Astrocyte (in vitro differentiated cells and primary cell): ENCODE data around the gene HFM1. TPM values are rescaled to one million over a fixed set of nuclear protein-coding genes. Genes with fewer than 3 reads are reported as not detected.

Experiments used
- DNase-seq: peaks from one replicate; pipeline ENCODE4 v3.0.0-alpha.2; 2010; ENCODE audit warnings: low read depth
- FAIRE-seq: peaks from 2 replicates; lab custom pipeline; 2011; peaks lifted over from hg19 to GRCh38; lab: Jason Lieb, UNC
- H2AFZ ChIP-seq: 2 replicates; pipeline ENCODE4 v1.6.0; 2012; ENCODE audit warnings: low read depth, low read length, inconsistent platforms
- H3K27ac ChIP-seq: 2 replicates; pipeline ENCODE4 v1.5.1; 2011; ENCODE audit warnings: low read depth, low read length, inconsistent platforms
- H3K27me3 ChIP-seq: 2 replicates; pipeline ENCODE4 v1.6.0; 2011; ENCODE audit warnings: low read length, inconsistent platforms; ENCODE audit not compliant: insufficient read depth
- H3K36me3 ChIP-seq: 2 replicates; pipeline ENCODE4 v1.5.1; 2011; ENCODE audit warnings: low read length, inconsistent platforms; ENCODE audit not compliant: insufficient read depth
- H3K4me1 ChIP-seq: 2 replicates; pipeline ENCODE4 v1.5.1; 2011; ENCODE audit warnings: low read length, inconsistent platforms; ENCODE audit not compliant: insufficient read depth
- H3K4me2 ChIP-seq: 2 replicates; pipeline ENCODE4 v1.6.0; 2012; ENCODE audit warnings: low read length, inconsistent platforms
- H3K4me3 ChIP-seq: 2 replicates; pipeline ENCODE4 v1.5.1; 2011; ENCODE audit warnings: low read depth, mild to moderate bottlenecking, low read length, inconsistent platforms; ENCODE audit not compliant: insufficient read depth
- H3K79me2 ChIP-seq: 2 replicates; pipeline ENCODE4 v1.6.0; 2012; ENCODE audit warnings: mild to moderate bottlenecking, low read length, inconsistent platforms; ENCODE audit not compliant: insufficient read depth
- H3K9ac ChIP-seq: 2 replicates; pipeline ENCODE4 v1.6.0; 2012; ENCODE audit warnings: mild to moderate bottlenecking, low read length, inconsistent platforms
- H3K9me3 ChIP-seq: 2 replicates; pipeline ENCODE4 v1.5.1; 2012; ENCODE audit warnings: low read depth, mild to moderate bottlenecking, low read length, inconsistent platforms; ENCODE audit not compliant: insufficient read depth
- H4K20me1 ChIP-seq: 2 replicates; pipeline ENCODE4 v1.6.0; 2012; ENCODE audit warnings: low read length, inconsistent platforms; ENCODE audit not compliant: insufficient read depth
- H3K27ac Mint-ChIP-seq: one replicate; pipeline ENCODE4 v1.8.0; 2021; ENCODE audit warnings: mild to moderate bottlenecking, mixed read lengths; ENCODE audit not compliant: unreplicated experiment
- H3K27me3 Mint-ChIP-seq: one replicate; pipeline ENCODE4 v1.8.0; 2021; ENCODE audit warnings: low read depth, mixed read lengths; ENCODE audit not compliant: unreplicated experiment
- H3K36me3 Mint-ChIP-seq: one replicate; pipeline ENCODE4 v1.8.0; 2021; ENCODE audit warnings: low read depth, mixed read lengths; ENCODE audit not compliant: unreplicated experiment
- H3K4me1 Mint-ChIP-seq: one replicate; pipeline ENCODE4 v1.8.0; 2021; ENCODE audit warnings: low read depth, mixed read lengths; ENCODE audit not compliant: unreplicated experiment
- H3K4me3 Mint-ChIP-seq: one replicate; pipeline ENCODE4 v1.8.0; 2021; ENCODE audit warnings: mild to moderate bottlenecking, moderate library complexity, mixed read lengths; ENCODE audit not compliant: unreplicated experiment
- H3K9me3 Mint-ChIP-seq: one replicate; pipeline ENCODE4 v1.8.0; 2021; ENCODE audit warnings: mild to moderate bottlenecking, mixed read lengths; ENCODE audit not compliant: unreplicated experiment
- EZH2 ChIP-seq: IDR thresholded peaks from 2 replicates; pipeline ENCODE4 v1.6.1; 2012; ENCODE audit warnings: mild to moderate bottlenecking, low read length, inconsistent platforms; ENCODE audit not compliant: insufficient read depth
- total RNA-seq: library from RNA; stranded (reverse); gene quantifications from 2 replicates; pipeline ENCODE4 v1.2.1, GENCODE V29; 2021
- TF ChIP-seq, protein P1 (sequence below): IDR thresholded peaks from 2 replicates; pipeline ENCODE4 v1.5.1; 2011; ENCODE audit warnings: low read depth, mild to moderate bottlenecking, inconsistent platforms, low read length, moderate library complexity; ENCODE audit not compliant: insufficient read depth

The HFM1 gene
- total RNA-seq, 1 donor from 2014 or later: 0.39 TPM

DNA sequence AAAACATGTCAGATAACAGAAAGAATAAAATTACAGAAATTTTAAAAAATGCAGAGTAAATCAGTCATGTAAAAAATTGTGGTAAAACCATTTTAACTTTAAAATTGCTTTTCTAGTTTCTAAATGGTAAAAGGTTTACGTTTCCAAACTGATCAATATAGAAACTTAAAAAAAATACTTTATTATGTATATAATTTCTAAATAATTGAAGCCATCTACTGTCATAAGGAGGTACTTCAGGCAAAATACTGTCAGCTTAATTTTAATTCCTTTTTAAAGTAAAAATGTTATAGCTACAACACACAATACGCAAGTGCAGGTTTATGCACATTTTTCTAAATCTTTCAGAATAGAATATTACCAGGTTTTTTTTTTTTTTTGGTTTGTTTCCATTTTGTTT is 159.9 kb downstream of the HFM1 start:
- Histone ChIP-seq H3K9me3 (no peaks in the 10 kb centered on the region), H2AFZ (no peak overlapping the region), H3K27ac (no peak overlapping the region), H3K4me2 (no peak overlapping the region), H4K20me1 (no peaks in the 10 kb centered on the region), H3K27me3 (no peaks in the 10 kb centered on the region), H3K4me3 (no peak overlapping the region), H3K9ac (no peak overlapping the region), H3K36me3 (no peaks in the 10 kb centered on the region), H3K4me1 (no peaks in the 10 kb centered on the region), H3K79me2 (no peaks in the 10 kb centered on the region)
- Mint-ChIP-seq H3K27me3 (no peaks in the 10 kb centered on the region), H3K4me1 (no peaks in the 10 kb centered on the region), H3K27ac (no peak overlapping the region), H3K9me3 (no peaks in the 10 kb centered on the region), H3K4me3 (no peak overlapping the region), H3K36me3 (no peaks in the 10 kb centered on the region)
- TF ChIP-seq EZH2: no peak
- TF ChIP-seq, protein P1, sequence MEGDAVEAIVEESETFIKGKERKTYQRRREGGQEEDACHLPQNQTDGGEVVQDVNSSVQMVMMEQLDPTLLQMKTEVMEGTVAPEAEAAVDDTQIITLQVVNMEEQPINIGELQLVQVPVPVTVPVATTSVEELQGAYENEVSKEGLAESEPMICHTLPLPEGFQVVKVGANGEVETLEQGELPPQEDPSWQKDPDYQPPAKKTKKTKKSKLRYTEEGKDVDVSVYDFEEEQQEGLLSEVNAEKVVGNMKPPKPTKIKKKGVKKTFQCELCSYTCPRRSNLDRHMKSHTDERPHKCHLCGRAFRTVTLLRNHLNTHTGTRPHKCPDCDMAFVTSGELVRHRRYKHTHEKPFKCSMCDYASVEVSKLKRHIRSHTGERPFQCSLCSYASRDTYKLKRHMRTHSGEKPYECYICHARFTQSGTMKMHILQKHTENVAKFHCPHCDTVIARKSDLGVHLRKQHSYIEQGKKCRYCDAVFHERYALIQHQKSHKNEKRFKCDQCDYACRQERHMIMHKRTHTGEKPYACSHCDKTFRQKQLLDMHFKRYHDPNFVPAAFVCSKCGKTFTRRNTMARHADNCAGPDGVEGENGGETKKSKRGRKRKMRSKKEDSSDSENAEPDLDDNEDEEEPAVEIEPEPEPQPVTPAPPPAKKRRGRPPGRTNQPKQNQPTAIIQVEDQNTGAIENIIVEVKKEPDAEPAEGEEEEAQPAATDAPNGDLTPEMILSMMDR: no peak
- FAIRE-seq: no peak
- DNase-seq: no peak

DNA sequence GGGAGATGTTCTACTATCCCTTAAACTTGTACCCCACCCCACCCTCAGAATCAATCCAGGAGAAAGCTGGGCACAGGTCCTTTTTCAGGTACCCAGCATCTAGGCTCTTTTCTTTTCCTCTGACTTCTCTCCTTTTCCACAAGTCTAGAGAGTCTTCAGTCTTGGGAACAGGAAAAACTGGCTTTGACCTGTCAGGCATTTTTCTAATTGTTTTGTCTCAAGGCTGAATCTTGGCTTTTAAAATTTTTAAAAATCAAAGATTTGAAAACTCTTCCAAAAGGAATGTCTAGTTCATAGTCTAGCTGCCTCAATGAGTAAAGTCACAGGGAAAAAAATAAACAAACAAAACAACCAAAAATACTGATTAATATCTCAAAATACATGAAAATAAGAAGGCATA is 161.5 kb downstream of the HFM1 start:
- FAIRE-seq: no peak
- Histone ChIP-seq H3K27ac (no peak overlapping the region), H4K20me1 (no peaks in the 10 kb centered on the region), H3K27me3 (no peaks in the 10 kb centered on the region), H2AFZ (no peak overlapping the region), H3K9me3 (no peaks in the 10 kb centered on the region), H3K79me2 (no peaks in the 10 kb centered on the region), H3K4me2 (no peak overlapping the region), H3K36me3 (no peaks in the 10 kb centered on the region), H3K9ac (no peak overlapping the region), H3K4me1 (no peaks in the 10 kb centered on the region), H3K4me3 (no peak overlapping the region)
- TF ChIP-seq EZH2: no peak
- TF ChIP-seq, protein P1: no peak
- DNase-seq: no peak
- H3K9me3 Mint-ChIP-seq: no peaks in the 10 kb centered on the region
- no peaks in the 10 kb centered on the region for H3K27me3 Mint-ChIP-seq
- no peak overlapping the region for H3K27ac Mint-ChIP-seq
- no peaks in the 10 kb centered on the region for H3K36me3 Mint-ChIP-seq
- H3K4me1 Mint-ChIP-seq: no peaks in the 10 kb centered on the region
- H3K4me3 Mint-ChIP-seq: no peak overlapping the region

DNA sequence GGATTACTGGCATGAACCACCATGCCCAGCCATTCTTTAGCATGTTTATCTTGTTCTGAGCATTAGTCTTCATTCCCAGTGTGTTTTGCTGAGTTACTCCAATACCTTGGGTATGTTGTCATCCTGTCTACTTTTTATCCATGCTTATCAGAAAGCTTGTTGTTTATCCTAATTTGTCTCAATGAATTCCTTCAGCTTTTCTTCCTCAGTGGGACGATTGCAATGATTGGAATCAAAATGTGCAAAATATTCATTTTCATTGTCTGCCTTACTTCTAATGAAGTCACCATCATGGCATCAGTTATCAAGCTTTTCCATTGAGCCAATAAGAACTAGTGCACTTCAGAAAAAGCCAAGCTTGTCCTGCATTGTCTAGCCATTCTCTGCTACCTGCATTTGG is 170.5 kb downstream of the HFM1 start:
- no peak overlapping the region for H3K9ac ChIP-seq
- FAIRE-seq (no peak), DNase-seq (no peak)
- no peak overlapping the region for H3K4me3 ChIP-seq
- TF ChIP-seq, protein P1: no peak
- TF ChIP-seq EZH2: no peak
- H3K27me3 ChIP-seq: no peaks in the 10 kb centered on the region
- H3K27ac ChIP-seq: no peak overlapping the region
- no peak overlapping the region for H3K4me2 ChIP-seq
- H3K4me3 Mint-ChIP-seq: no peak overlapping the region
- no peak overlapping the region for H3K27ac Mint-ChIP-seq
- H3K36me3 ChIP-seq: no peaks in the 10 kb centered on the region
- H3K79me2 ChIP-seq: no peaks in the 10 kb centered on the region
- no peaks in the 10 kb centered on the region for H4K20me1 ChIP-seq
- H3K4me1 Mint-ChIP-seq: no peaks in the 10 kb centered on the region
- no peaks in the 10 kb centered on the region for H3K36me3 Mint-ChIP-seq
- no peaks in the 10 kb centered on the region for H3K27me3 Mint-ChIP-seq
- no peak overlapping the region for H2AFZ ChIP-seq
- no peaks in the 10 kb centered on the region for H3K9me3 ChIP-seq
- H3K9me3 Mint-ChIP-seq: no peaks in the 10 kb centered on the region
- H3K4me1 ChIP-seq: no peaks in the 10 kb centered on the region
